BLaER1 treated with 17β-estradiol and CSF1 and Interleukin-3, amounts not matched to agents 10 nM and 100 nM (cell line): ENCODE data around the gene KRT74.

Experiments
- H3K27ac ChIP-seq, 11 experiments: shearing (Covaris generic); formaldehyde crosslinking; 2 replicates each; pipeline ENCODE4 v1.8.1; 2022
- H3K27me3 ChIP-seq, 11 experiments: shearing (Covaris generic); formaldehyde crosslinking; 2 replicates each; pipeline ENCODE4 v1.8.1; 2022
- H3K36me3 ChIP-seq, 11 experiments: shearing (Covaris generic); formaldehyde crosslinking; 2 replicates each; pipeline ENCODE4 v1.8.1; 2022
- H3K4me1 ChIP-seq, 10 experiments: shearing (Covaris generic); formaldehyde crosslinking; 2 replicates each; pipeline ENCODE4 v1.8.1; 2022
- H3K4me2 ChIP-seq, 11 experiments: shearing (Covaris generic); formaldehyde crosslinking; 2 replicates each; pipeline ENCODE4 v1.8.1; 2022
- H3K4me3 ChIP-seq, 10 experiments: shearing (Covaris generic); formaldehyde crosslinking; 2 replicates each; pipeline ENCODE4 v1.8.1; 2022
- H3K9ac ChIP-seq, 11 experiments: shearing (Covaris generic); formaldehyde crosslinking; 2 replicates each; pipeline ENCODE4 v1.8.1; 2022
- H3K9me3 ChIP-seq, 11 experiments: shearing (Covaris generic); formaldehyde crosslinking; replicated peaks in 1 of 11; 2 replicates each; pipeline ENCODE4 v1.8.1; 2022
- H4K20me1 ChIP-seq, 11 experiments: shearing (Covaris generic); formaldehyde crosslinking; 2 replicates each; pipeline ENCODE4 v1.8.1; 2022
- Cebpa-rat ChIP-seq, 11 experiments: shearing (Covaris generic); IDR thresholded peaks; 2 replicates each; pipeline ENCODE4 v1.8.1; 2022

KRT74 gene

DNA sequence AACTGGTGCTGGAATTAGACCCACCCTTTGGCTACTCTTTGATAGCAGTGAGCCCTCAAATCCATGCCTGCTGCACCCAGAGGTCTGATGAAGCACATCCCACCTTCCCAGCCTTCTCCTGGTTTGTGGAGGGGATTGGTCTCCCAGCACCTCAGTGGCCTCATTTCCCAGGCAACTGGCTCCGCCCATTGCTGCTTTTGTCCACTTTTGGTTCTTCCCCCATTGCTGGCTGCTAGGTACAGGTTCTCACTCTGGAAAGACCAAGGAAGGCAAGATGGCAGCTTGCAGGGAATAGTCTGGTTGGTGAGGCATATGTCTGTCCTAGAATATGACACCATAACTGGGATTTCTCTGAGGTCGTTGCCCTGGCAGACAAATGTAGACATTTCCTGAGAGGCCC, 43.3 kb downstream of the KRT74 start:
- Histone ChIP-seq H3K9me3 (no peaks in the 10 kb centered on the region), H4K20me1 (no peaks in the 10 kb centered on the region), H3K27me3 (no peaks in the 10 kb centered on the region), H3K4me1 (peaks cover 14 to 26% (median 18%) of the 10 kb centered on the region in 10 experiments; a peak in 17 of 20 replicates), H3K36me3 (no peaks in the 10 kb centered on the region), H3K27ac (no peak overlapping the region), H3K4me3 (no peak overlapping the region), H3K4me2 (no peak overlapping the region), H3K9ac (no peak overlapping the region)
- TF ChIP-seq Cebpa-rat (IDR thresholded peaks at IDR 0.05), result no peak

DNA sequence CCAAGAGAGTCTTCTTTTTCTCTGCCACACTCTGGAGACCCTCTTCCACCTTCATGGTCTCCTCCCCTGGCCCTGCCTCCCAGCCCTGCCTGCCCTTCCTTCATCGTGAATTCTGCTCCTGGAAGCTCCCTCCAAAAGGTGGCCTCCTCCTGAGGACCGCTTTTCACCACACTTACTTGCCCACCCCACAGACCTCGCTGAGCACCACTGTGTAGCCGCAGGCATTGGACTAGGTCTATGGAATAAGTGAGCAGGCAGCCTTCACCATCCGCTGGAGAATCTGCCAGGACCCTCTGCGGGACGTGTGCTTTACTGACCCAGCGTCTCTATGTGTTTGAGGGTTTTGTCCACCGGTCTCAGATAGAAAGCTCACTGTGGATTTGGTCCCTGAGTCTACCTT, 43.8 kb downstream of the KRT74 start:
- Histone ChIP-seq H3K4me2 (no peak overlapping the region), H4K20me1 (no peaks in the 10 kb centered on the region), H3K27ac (no peak overlapping the region), H3K9ac (no peak overlapping the region), H3K27me3 (no peaks in the 10 kb centered on the region), H3K36me3 (no peaks in the 10 kb centered on the region), H3K4me3 (no peak overlapping the region), H3K4me1 (peaks cover 14 to 26% (median 18%) of the 10 kb centered on the region in 10 experiments; a peak in 17 of 20 replicates), H3K9me3 (no peaks in the 10 kb centered on the region)
- TF ChIP-seq Cebpa-rat (IDR thresholded peaks at IDR 0.05), result no peak

DNA sequence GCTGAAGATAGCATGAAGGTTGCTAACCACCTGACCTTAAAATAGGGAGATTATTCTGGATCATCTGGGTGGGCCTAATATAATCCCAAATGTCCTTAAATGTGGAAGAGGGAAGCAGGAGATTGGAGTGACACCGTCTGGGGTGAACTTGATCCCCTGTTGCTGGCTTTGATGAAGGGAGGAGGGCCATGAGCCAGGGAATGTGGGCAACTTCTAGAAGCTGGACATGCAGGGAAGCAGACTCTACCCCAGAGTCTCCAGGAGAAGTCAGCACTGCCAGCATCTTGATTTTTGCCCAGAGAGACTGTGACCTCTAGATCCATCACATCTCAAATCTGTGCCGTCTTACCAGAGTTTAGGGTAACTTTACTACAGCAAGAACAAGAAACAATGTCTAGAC, 44.2 kb downstream of the KRT74 start:
- Histone ChIP-seq H3K9ac (no peak overlapping the region), H3K27ac (no peak overlapping the region), H3K36me3 (no peaks in the 10 kb centered on the region), H4K20me1 (no peaks in the 10 kb centered on the region), H3K4me1 (peaks cover 14 to 26% (median 18%) of the 10 kb centered on the region in 10 experiments; a peak in 17 of 20 replicates), H3K4me3 (no peak overlapping the region), H3K4me2 (no peak overlapping the region), H3K9me3 (no peaks in the 10 kb centered on the region), H3K27me3 (no peaks in the 10 kb centered on the region)
- no peak for TF ChIP-seq Cebpa-rat (IDR thresholded peaks at IDR 0.05)

DNA sequence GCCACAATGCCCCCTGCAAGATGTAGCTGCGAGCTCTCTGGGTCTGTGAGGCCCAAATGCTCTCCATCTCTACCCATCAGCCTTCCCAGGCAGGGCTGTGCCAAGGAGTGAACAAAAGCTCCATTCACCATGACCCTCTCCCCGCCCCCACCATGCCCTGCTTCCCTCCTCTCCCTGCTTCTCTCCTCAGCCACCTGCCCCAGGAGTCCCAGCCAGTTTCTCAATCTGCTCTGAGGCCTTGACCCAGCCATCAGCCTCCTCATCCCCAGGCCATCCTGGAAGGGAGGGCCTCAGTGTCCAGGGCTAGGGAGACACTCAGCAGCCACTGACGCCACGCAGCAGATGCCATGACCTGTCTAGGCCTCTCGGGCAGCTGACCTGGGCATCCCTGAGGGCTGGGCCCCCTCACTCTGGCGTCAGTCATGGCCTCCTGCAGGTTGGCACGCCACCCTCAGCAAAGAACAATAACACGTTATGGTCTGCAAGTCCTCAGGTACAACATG, 45.0 kb downstream of the KRT74 start:
- Histone ChIP-seq H3K27me3 (no peaks in the 10 kb centered on the region), H3K4me3 (no peak overlapping the region), H3K36me3 (no peaks in the 10 kb centered on the region), H3K9me3 (no peaks in the 10 kb centered on the region), H3K27ac (no peak overlapping the region), H3K4me2 (no peak overlapping the region), H3K9ac (no peak overlapping the region), H3K4me1 (peaks cover 14 to 26% (median 18%) of the 10 kb centered on the region in 10 experiments; a peak in 17 of 20 replicates), H4K20me1 (no peaks in the 10 kb centered on the region)
- no peak for TF ChIP-seq Cebpa-rat (IDR thresholded peaks at IDR 0.05)

DNA sequence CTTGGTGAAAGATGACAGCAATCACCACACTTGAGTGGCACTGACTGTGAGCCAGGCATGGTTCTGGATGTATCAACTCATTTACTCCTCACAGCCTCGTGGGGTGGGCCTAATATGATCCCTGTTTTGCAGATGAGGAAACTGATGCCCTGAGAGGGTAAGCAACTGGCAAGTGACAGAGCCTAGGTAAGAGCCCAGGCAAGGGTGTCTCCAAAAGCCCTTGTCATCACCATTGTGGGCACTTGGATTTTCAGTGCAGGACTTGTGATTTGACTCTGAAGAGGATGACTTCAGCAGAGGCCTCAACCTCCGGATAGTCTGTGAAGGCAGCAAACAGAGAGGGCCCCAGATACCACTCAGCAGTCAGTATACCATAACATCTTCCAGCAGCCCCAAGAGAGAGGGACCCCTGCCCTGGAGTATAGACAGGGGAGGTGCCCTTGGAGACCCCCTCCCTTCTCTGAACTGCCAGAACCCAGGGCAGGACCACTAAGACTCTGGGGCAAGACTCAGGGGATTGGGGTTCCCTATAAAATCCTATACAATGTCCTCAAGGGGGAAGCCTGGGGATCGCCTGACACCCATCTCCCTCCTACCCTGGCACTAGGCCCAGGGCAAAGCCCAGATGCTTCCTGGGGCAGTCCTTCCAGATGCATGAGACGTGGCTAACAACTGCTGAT, 46.4 kb downstream of the KRT74 start:
- Histone ChIP-seq H3K27me3 (no peaks in the 10 kb centered on the region), H3K4me3 (no peak overlapping the region), H3K9me3 (no peaks in the 10 kb centered on the region), H3K4me2 (peak overlapping the region in 5 of 11 experiments; percentile 8 to 52 (median 34); a peak in 9 of 22 replicates), H3K9ac (no peak overlapping the region), H3K4me1 (peaks cover 14 to 26% (median 16%) of the 10 kb centered on the region in 10 experiments; a peak in 17 of 20 replicates), H3K36me3 (no peaks in the 10 kb centered on the region), H4K20me1 (no peaks in the 10 kb centered on the region), H3K27ac (no peak overlapping the region)
- no peak for TF ChIP-seq Cebpa-rat (IDR thresholded peaks at IDR 0.05)

DNA sequence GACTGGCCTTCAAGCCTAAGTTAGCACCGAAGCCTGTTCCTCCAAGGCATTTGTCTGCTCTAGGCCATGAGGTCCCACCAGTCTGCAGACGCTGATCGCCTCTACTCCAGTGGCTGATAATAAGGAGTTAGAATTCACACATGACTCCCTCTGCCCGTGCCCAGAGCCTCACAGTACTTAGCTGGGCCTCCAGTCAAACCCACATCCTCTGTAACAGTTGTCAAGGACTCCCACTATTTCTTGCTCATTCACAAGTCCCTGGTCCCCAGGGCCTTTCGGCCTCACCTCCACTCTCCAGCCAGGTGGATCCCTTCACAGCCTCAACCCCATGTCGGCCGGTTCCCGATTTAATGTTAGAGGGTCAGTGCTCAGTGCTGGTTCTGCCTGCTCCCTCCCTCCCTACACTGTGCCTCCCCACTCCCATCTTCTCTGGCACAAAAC, 47.1 kb downstream of the KRT74 start:
- no peak overlapping the region for H3K9ac ChIP-seq
- no peaks in the 10 kb centered on the region for H3K27me3 ChIP-seq
- TF ChIP-seq Cebpa-rat (IDR thresholded peaks at IDR 0.05), result no peak
- no peaks in the 10 kb centered on the region for H3K9me3 ChIP-seq
- no peaks in the 10 kb centered on the region for H4K20me1 ChIP-seq
- H3K36me3 ChIP-seq, result no peaks in the 10 kb centered on the region
- H3K4me1 ChIP-seq, result peaks cover 7 to 21% (median 14%) of the 10 kb centered on the region in 10 experiments; a peak in 17 of 20 replicates
- H3K27ac ChIP-seq, result no peak overlapping the region
- H3K4me3 ChIP-seq, result no peak overlapping the region
- H3K4me2 ChIP-seq, result peak overlapping the region in 2 of 11 experiments; percentile 4 to 20; a peak in 2 of 22 replicates

DNA sequence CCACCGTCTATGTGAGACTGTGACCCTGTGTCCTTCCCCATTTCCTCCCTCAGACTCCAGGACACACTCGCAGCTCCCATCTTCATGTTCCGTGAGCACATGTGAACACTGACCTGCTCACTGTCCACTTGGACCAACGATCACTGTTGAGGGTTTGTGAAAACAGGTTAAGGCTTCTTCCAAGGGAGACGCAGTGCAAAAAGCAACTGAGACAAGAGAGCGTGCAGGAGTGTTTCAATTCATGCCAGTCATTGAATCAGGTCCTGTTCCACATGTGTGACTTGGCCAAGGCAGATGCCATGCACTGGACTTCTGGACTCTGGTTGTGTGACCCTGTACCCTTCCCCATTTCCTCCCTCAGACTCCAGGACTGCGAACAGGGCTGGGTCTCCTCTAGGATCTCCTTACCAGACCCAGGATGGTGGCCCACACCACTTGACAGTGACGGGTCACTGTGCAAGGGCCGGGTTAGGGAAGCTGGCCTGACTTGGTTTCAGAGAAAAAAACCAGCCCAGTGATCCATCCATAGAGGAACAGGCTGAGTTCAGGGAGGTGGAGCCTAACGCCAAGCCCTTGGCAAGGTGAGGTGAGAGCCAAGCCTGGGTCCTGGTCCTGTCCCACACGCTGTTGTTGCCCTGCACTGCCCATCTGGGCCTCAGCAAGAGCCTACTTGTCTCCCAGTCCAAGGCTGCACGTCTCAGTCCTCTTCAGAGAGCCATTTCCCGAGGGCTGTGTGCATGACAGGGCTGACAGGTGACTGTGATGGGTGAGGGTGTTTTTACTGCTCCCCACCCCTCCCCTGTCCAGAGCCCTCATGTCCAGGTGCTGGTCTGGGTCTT, 47.8 kb downstream of the KRT74 start:
- H3K4me3 ChIP-seq, result no peak overlapping the region
- no peaks in the 10 kb centered on the region for H4K20me1 ChIP-seq
- H3K9ac ChIP-seq, result no peak overlapping the region
- no peaks in the 10 kb centered on the region for H3K9me3 ChIP-seq
- H3K4me2 ChIP-seq, result peak overlapping the region in 2 of 11 experiments; percentile 4 to 20; a peak in 2 of 22 replicates
- no peaks in the 10 kb centered on the region for H3K27me3 ChIP-seq
- H3K27ac ChIP-seq, result no peak overlapping the region
- H3K4me1 ChIP-seq, result peaks cover under 1 to 17% (median 8%) of the 10 kb centered on the region in 10 experiments; a peak in 14 of 20 replicates
- no peak for TF ChIP-seq Cebpa-rat (IDR thresholded peaks at IDR 0.05)
- no peaks in the 10 kb centered on the region for H3K36me3 ChIP-seq

DNA sequence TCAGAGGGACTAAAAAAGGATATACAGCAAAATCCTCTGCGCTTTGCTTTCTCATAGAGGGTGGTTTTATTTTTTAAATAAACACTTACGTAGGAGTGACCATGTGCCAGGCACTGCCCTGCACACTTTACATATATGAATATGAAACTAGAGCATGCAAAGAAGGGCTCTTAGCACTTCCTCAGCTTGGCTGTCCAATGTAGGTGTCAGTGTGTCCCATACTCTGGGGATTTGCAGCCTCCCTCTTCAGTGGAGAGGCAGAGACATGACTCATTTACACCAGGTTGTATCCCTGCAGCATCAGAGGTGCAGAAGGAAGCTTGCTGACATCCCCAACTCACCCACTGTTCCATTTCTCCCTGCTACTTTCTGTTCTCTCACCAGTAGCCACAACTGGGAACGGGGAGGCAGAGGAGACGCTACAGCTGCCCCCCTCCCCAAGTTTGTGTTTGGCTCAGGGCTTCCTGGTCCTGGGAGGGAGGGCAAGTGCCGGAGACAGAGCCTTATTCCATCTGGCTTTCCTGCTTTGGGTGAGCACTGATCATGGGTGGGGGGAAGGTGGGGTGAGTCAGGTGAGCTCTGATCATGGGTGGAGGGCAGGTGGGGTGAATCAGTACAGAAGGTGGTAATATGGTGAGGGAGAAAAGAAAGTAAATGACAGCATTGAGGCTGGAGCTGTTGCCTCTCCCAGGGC, 48.6 kb downstream of the KRT74 start:
- Histone ChIP-seq H3K27ac (no peak overlapping the region), H3K27me3 (no peaks in the 10 kb centered on the region), H4K20me1 (no peaks in the 10 kb centered on the region; a peak in 1 of 22 replicates), H3K4me3 (no peak overlapping the region), H3K9me3 (no peaks in the 10 kb centered on the region), H3K36me3 (no peaks in the 10 kb centered on the region), H3K4me2 (no peak overlapping the region), H3K9ac (no peak overlapping the region), H3K4me1 (peaks cover 0 to 17% (median 8%) of the 10 kb centered on the region in 10 experiments; a peak in 8 of 20 replicates)
- no peak for TF ChIP-seq Cebpa-rat (IDR thresholded peaks at IDR 0.05)
